ENCODE data around the gene LRRN4.
"Not testable (repeated sequence)": the region's sequence is repeated elsewhere in the genome, so short reads cannot be mapped to it uniquely, and the experiment has no call there.

- TF ChIP-seq CTCF (conservative IDR thresholded peaks at IDR 0.05; ENCODE audit: low read depth, low read length); RAD21 (IDR thresholded peaks at IDR 0.05; ENCODE audit: low read length); CEBPB (IDR thresholded peaks at IDR 0.05; ENCODE audit: low read depth, low read length); POLR2A (IDR thresholded peaks at IDR 0.05; ENCODE audit: low read depth, low read length); NFE2L2 (IDR thresholded peaks at IDR 0.05; ENCODE audit: low read depth, low read length); MXI1 (IDR thresholded peaks at IDR 0.05; ENCODE audit: borderline replicate concordance, low read depth, low read length); RFX5 (IDR thresholded peaks at IDR 0.05; ENCODE audit: low read depth, low read length); MAZ (IDR thresholded peaks at IDR 0.05; ENCODE audit: borderline replicate concordance, low read depth, low read length); SMC3 (IDR thresholded peaks at IDR 0.05; ENCODE audit: low read depth, low read length); RCOR1 (IDR thresholded peaks at IDR 0.05; ENCODE audit: insufficient replicate concordance, low read length); BHLHE40 (IDR thresholded peaks at IDR 0.05; ENCODE audit: low read depth, low read length): not testable (repeated sequence)
Observed at GRCh38 chr20:6032907-6033306, 21.0 kb downstream of the LRRN4 start.

Data from IMR-90 (cell line).